IMR-90 (cell line): Measurements from ENCODE around the gene BRAT1. TPM values are rescaled to one million over a fixed set of nuclear protein-coding genes. Genes with fewer than 3 reads are reported as not detected.

Experiments
- microRNA-seq, 2 experiments: library from miRNA; stranded (forward) in 1 of 2; unstranded in 1 of 2; fragments of 10-50 nt in 1 of 2; fragments of <30 nt in 1 of 2; gene quantifications in 1 of 2; microRNA quantifications in 1 of 2; one replicate each; pipeline versions ENCODE3 to v1.1.0; 2013 to 2020; ENCODE audit not compliant: insufficient read depth in 1 of 2, insufficient read length in 1 of 2, unreplicated experiment in 1 of 2
- polyA plus RNA-seq, 3 experiments: library from polyadenylated mRNA; depleted of rRNA; stranded (reverse); fragments of >200 nt; gene quantifications; 2 replicates each; pipeline ENCODE4 v1.2.3, GENCODE V29; 2012; ENCODE audit warnings: low replicate concordance in 1 of 3
- small RNA-seq, 5 experiments: library from RNA; depleted of rRNA; stranded (forward); fragments of <200 nt; gene quantifications; one replicate each; pipeline ENCODE3, GENCODE V24; 2012
- total RNA-seq: library from RNA; depleted of rRNA; stranded (reverse); fragments of >200 nt; gene quantifications from 2 replicates; pipeline ENCODE4 v1.2.3, GENCODE V29; 2012; rRNA removed

The BRAT1 gene
- total and polyA plus RNA-seq, 2 of the 4 experiments (the other 2 are of a cell fraction): 6.8 to 21.9 TPM

Small RNAs within 50 kb of the gene (microRNA-seq; reads per million reads assigned to microRNA genes)
- 0 reads per million in 2 experiments for gene MIR4648

Small RNAs within 50 kb of the gene (small RNA-seq; reads per million reads assigned to genes)
- gene MIR4648: 0 reads per million in 5 experiments

Other genes starting within 250 kb of the BRAT1 start
- gene SNX8, start 241.1 kb downstream of the BRAT1 start, total RNA-seq: 7.7 and 8.6 TPM in 2 replicates
- gene SNX8, start 241.1 kb downstream of the BRAT1 start, polyA plus RNA-seq (2012; rRNA removed): 55.9 and 65.0 TPM in 2 replicates
- gene EIF3B, start 200.7 kb downstream of the BRAT1 start, total RNA-seq: 201 and 211 TPM in 2 replicates
- gene EIF3B, start 200.7 kb downstream of the BRAT1 start, polyA plus RNA-seq (2012; rRNA removed): 105 and 107 TPM in 2 replicates
- 3.8 and 4.7 TPM in 2 replicates for gene CHST12, start 151.9 kb downstream of the BRAT1 start, total RNA-seq
- 27.0 and 31.6 TPM in 2 replicates for gene CHST12, start 151.9 kb downstream of the BRAT1 start, polyA plus RNA-seq (2012; rRNA removed)
- gene GRIFIN, start 79.1 kb downstream of the BRAT1 start, total RNA-seq: not detected in 2 replicates
- not detected in 2 replicates for gene GRIFIN, start 79.1 kb downstream of the BRAT1 start, polyA plus RNA-seq (2012; rRNA removed)
- gene LFNG, start 35.8 kb downstream of the BRAT1 start, total RNA-seq: 1.4 and 1.8 TPM in 2 replicates
- gene LFNG, start 35.8 kb downstream of the BRAT1 start, polyA plus RNA-seq (2012; rRNA removed): 5.1 and 5.3 TPM in 2 replicates
- 5.0 and 6.7 TPM in 2 replicates for gene IQCE, start 3.5 kb upstream of the BRAT1 start, total RNA-seq
- 6.3 and 8.1 TPM in 2 replicates for gene IQCE, start 3.5 kb upstream of the BRAT1 start, polyA plus RNA-seq (2012; rRNA removed)
- gene TTYH3, start 76.5 kb upstream of the BRAT1 start, total RNA-seq: 5.6 and 6.1 TPM in 2 replicates
- 82.6 and 106 TPM in 2 replicates for gene TTYH3, start 76.5 kb upstream of the BRAT1 start, polyA plus RNA-seq (2012; rRNA removed)
- gene AMZ1, start 132.7 kb upstream of the BRAT1 start, total RNA-seq: 0.54 and 0.83 TPM in 2 replicates
- 1.6 and 2.7 TPM in 2 replicates for gene AMZ1, start 132.7 kb upstream of the BRAT1 start, polyA plus RNA-seq (2012; rRNA removed)